ENCODE results near the gene TAS2R16.

The TAS2R16 gene

GRCh38 chr7:123011766-123012369, 16.4 kb upstream of the TAS2R16 start:
- Histone ChIP-seq H3K27me3 (replicated peaks; ENCODE audit: insufficient read depth, low read length) (no peaks in the 10 kb centered on the region), H3K27ac (ENCODE audit: low read length) (no peak overlapping the region), H3K4me3 (ENCODE audit: low read length) (no peak overlapping the region), H3K36me3 (replicated peaks; ENCODE audit: insufficient read depth, low read length) (no peaks in the 10 kb centered on the region), H3K9me3 (replicated peaks; ENCODE audit: insufficient read depth, low read length) (no peaks in the 10 kb centered on the region), H3K4me1 (ENCODE audit: low read length) (no peaks in the 10 kb centered on the region), H3K9me2 (replicated peaks; ENCODE audit: insufficient read depth, low read length) (no peaks in the 10 kb centered on the region), H3K9ac (ENCODE audit: low read length) (no peak overlapping the region), H2AFZ (ENCODE audit: low read length) (no peak overlapping the region), H3F3A (ENCODE audit: insufficient read depth, low read length) (no peaks in the 10 kb centered on the region), H4K20me1 (ENCODE audit: insufficient read depth, low read length) (no peaks in the 10 kb centered on the region), H3K4me2 (ENCODE audit: low read depth, low read length) (no peak overlapping the region), H3K79me2 (ENCODE audit: low read length) (no peaks in the 10 kb centered on the region)
- no peak for DNase-seq
- no peak for TF ChIP-seq EZH2 (optimal IDR thresholded peaks at IDR 0.05; ENCODE audit: low read depth, low read length)
- TF ChIP-seq EZH2phosphoT487 (IDR thresholded peaks at IDR 0.05; ENCODE audit: low read length): no peak
- TF ChIP-seq CTCF (IDR thresholded peaks at IDR 0.05; ENCODE audit: low read length): no peak

- Histone ChIP-seq H3K27me3 (replicated peaks; ENCODE audit: insufficient read depth, low read length) (no peaks in the 10 kb centered on the region), H2AFZ (ENCODE audit: low read length) (no peak overlapping the region), H3F3A (ENCODE audit: insufficient read depth, low read length) (no peaks in the 10 kb centered on the region), H4K20me1 (ENCODE audit: insufficient read depth, low read length) (no peaks in the 10 kb centered on the region), H3K9me2 (replicated peaks; ENCODE audit: insufficient read depth, low read length) (no peaks in the 10 kb centered on the region), H3K4me3 (ENCODE audit: low read length) (no peak overlapping the region), H3K79me2 (ENCODE audit: low read length) (no peaks in the 10 kb centered on the region), H3K9me3 (replicated peaks; ENCODE audit: insufficient read depth, low read length) (no peaks in the 10 kb centered on the region), H3K4me2 (ENCODE audit: low read depth, low read length) (no peak overlapping the region), H3K27ac (ENCODE audit: low read length) (no peak overlapping the region), H3K4me1 (ENCODE audit: low read length) (no peaks in the 10 kb centered on the region), H3K36me3 (replicated peaks; ENCODE audit: insufficient read depth, low read length) (no peaks in the 10 kb centered on the region), H3K9ac (ENCODE audit: low read length) (no peak overlapping the region)
- TF ChIP-seq EZH2phosphoT487 (IDR thresholded peaks at IDR 0.05; ENCODE audit: low read length): no peak
- DNase-seq: no peak
Measured at GRCh38 chr7:123004931-123005330, 9.4 kb upstream of the TAS2R16 start.

GRCh38 chr7:123003539-123004126, 8.1 kb upstream of the TAS2R16 start:
- H3K36me3 ChIP-seq (replicated peaks; ENCODE audit: insufficient read depth, low read length): no peaks in the 10 kb centered on the region
- H3K4me1 ChIP-seq (ENCODE audit: low read length): no peaks in the 10 kb centered on the region
- H4K20me1 ChIP-seq (ENCODE audit: insufficient read depth, low read length): no peaks in the 10 kb centered on the region
- TF ChIP-seq EZH2phosphoT487 (IDR thresholded peaks at IDR 0.05; ENCODE audit: low read length) (no peak), EZH2 (optimal IDR thresholded peaks at IDR 0.05; ENCODE audit: low read depth, low read length) (no peak), CTCF (IDR thresholded peaks at IDR 0.05; ENCODE audit: low read length) (no peak)
- H3K27me3 ChIP-seq (replicated peaks; ENCODE audit: insufficient read depth, low read length): no peaks in the 10 kb centered on the region
- DNase-seq: no peak
- H3K9ac ChIP-seq (ENCODE audit: low read length): no peak overlapping the region
- no peak overlapping the region for H3K27ac ChIP-seq (ENCODE audit: low read length)
- no peaks in the 10 kb centered on the region for H3K9me3 ChIP-seq (replicated peaks; ENCODE audit: insufficient read depth, low read length)
- H3K9me2 ChIP-seq (replicated peaks; ENCODE audit: insufficient read depth, low read length): no peaks in the 10 kb centered on the region
- no peak overlapping the region for H3K4me2 ChIP-seq (ENCODE audit: low read depth, low read length)
- H3K79me2 ChIP-seq (ENCODE audit: low read length): no peaks in the 10 kb centered on the region
- H2AFZ ChIP-seq (ENCODE audit: low read length): no peak overlapping the region
- H3K4me3 ChIP-seq (ENCODE audit: low read length): no peak overlapping the region
- H3F3A ChIP-seq (ENCODE audit: insufficient read depth, low read length): no peaks in the 10 kb centered on the region

- H3K9me2 ChIP-seq (replicated peaks; ENCODE audit: insufficient read depth, low read length): no peaks in the 10 kb centered on the region
- no peak overlapping the region for H3K27ac ChIP-seq (ENCODE audit: low read length)
- H3K9me3 ChIP-seq (replicated peaks; ENCODE audit: insufficient read depth, low read length): no peaks in the 10 kb centered on the region
- H3K4me3 ChIP-seq (ENCODE audit: low read length): no peak overlapping the region
- no peaks in the 10 kb centered on the region for H3K4me1 ChIP-seq (ENCODE audit: low read length)
- TF ChIP-seq EZH2 (optimal IDR thresholded peaks at IDR 0.05; ENCODE audit: low read depth, low read length) (no peak), CTCF (IDR thresholded peaks at IDR 0.05; ENCODE audit: low read length) (no peak), EZH2phosphoT487 (IDR thresholded peaks at IDR 0.05; ENCODE audit: low read length) (no peak)
- no peak overlapping the region for H2AFZ ChIP-seq (ENCODE audit: low read length)
- no peak overlapping the region for H3K9ac ChIP-seq (ENCODE audit: low read length)
- H4K20me1 ChIP-seq (ENCODE audit: insufficient read depth, low read length): no peaks in the 10 kb centered on the region
- H3F3A ChIP-seq (ENCODE audit: insufficient read depth, low read length): no peaks in the 10 kb centered on the region
- H3K4me2 ChIP-seq (ENCODE audit: low read depth, low read length): no peak overlapping the region
- H3K27me3 ChIP-seq (replicated peaks; ENCODE audit: insufficient read depth, low read length): no peaks in the 10 kb centered on the region
- no peaks in the 10 kb centered on the region for H3K79me2 ChIP-seq (ENCODE audit: low read length)
- DNase-seq: no peak
- no peaks in the 10 kb centered on the region for H3K36me3 ChIP-seq (replicated peaks; ENCODE audit: insufficient read depth, low read length)
Measured at GRCh38 chr7:122989577-122989976, 5.9 kb downstream of the TAS2R16 start.

Measured in MM.1S (cell line).